HG02943 (cell line): ENCODE data around the gene HEXIM1.
"Not testable (repeated sequence)": the region's sequence is repeated elsewhere in the genome, so short reads cannot be mapped to it uniquely, and the experiment has no call there.

Experiments
- ATAC-seq: cut with Tn5 transposase; IDR thresholded peaks from one replicate; pipeline ENCODE4 v1.9.1; 2021; ENCODE audit warnings: mild to moderate bottlenecking, low read depth, moderate library complexity; ENCODE audit not compliant: unreplicated experiment

HEXIM1 gene

GRCh38 chr17:45112559-45113423, 35.5 kb upstream of the HEXIM1 start:
- ATAC-seq: no peak

GRCh38 chr17:45113424-45113754, 34.9 kb upstream of the HEXIM1 start:
- ATAC-seq: no peak

GRCh38 chr17:45114117-45114932, 34.0 kb upstream of the HEXIM1 start:
- ATAC-seq: no peak

- ATAC-seq: no peak
Measured at GRCh38 chr17:45115015-45115625, 33.2 kb upstream of the HEXIM1 start.

- ATAC-seq: no peak
Measured at GRCh38 chr17:45115871-45116270, 32.4 kb upstream of the HEXIM1 start.

GRCh38 chr17:45116434-45117016, 31.8 kb upstream of the HEXIM1 start:
- no peak for ATAC-seq

GRCh38 chr17:45117334-45117733, 30.9 kb upstream of the HEXIM1 start:
- ATAC-seq: no peak

GRCh38 chr17:45117848-45118646, 30.2 kb upstream of the HEXIM1 start:
- ATAC-seq: no peak

- ATAC-seq: no peak
Measured at GRCh38 chr17:45118691-45119090, 29.6 kb upstream of the HEXIM1 start.

GRCh38 chr17:45119964-45120363, 28.3 kb upstream of the HEXIM1 start:
- ATAC-seq: no peak

- ATAC-seq: no peak
Measured at GRCh38 chr17:45120558-45120957, 27.7 kb upstream of the HEXIM1 start.

GRCh38 chr17:45121055-45121454, 27.2 kb upstream of the HEXIM1 start:
- ATAC-seq: no peak

GRCh38 chr17:45123076-45123770, 25.1 kb upstream of the HEXIM1 start:
- no peak for ATAC-seq

- no peak for ATAC-seq
Measured at GRCh38 chr17:45123930-45124796, 24.1 kb upstream of the HEXIM1 start.

GRCh38 chr17:45124797-45125122, 23.5 kb upstream of the HEXIM1 start:
- not testable (repeated sequence) for ATAC-seq

- ATAC-seq: no peak
Measured at GRCh38 chr17:45125509-45125908, 22.8 kb upstream of the HEXIM1 start.

- ATAC-seq: no peak
Measured at GRCh38 chr17:45127207-45127547, 21.1 kb upstream of the HEXIM1 start.

GRCh38 chr17:45127548-45128300, 20.6 kb upstream of the HEXIM1 start:
- ATAC-seq: no peak
